K562 (cell line): Measurements from ENCODE around the gene GLI1. TPM values are rescaled to one million over a fixed set of nuclear protein-coding genes. Genes with fewer than 3 reads are reported as not detected.
A peak's percentile ranks its signal among the peaks of the same experiment; 100 is the strongest.

ENCODE experiments used
- CREB3 ChIP-seq: fragments of 450-650 bp; conservative IDR thresholded peaks from 2 replicates; pipeline ENCODE4 v1.6.1; 2016; ENCODE audit warnings: missing genetic modification characterization, low read depth, mild to moderate bottlenecking, missing compliant biosample characterization, moderate library complexity
- ELF4 ChIP-seq: fragments of 450-650 bp; formaldehyde crosslinking; IDR thresholded peaks from 2 replicates; pipeline ENCODE4 v1.4.0; 2022; ENCODE audit warnings: missing genetic modification characterization
- EZH2 ChIP-seq: IDR thresholded peaks from 2 replicates; pipeline ENCODE4 v1.6.1; 2012; ENCODE audit warnings: low read depth, mild to moderate bottlenecking, inconsistent platforms, low read length, borderline replicate concordance
- FOXM1 ChIP-seq, 2 experiments: fragments of 450-650 bp in 1 of 2; sonication (generic) in 1 of 2; formaldehyde crosslinking in 1 of 2; IDR thresholded peaks; 2 replicates each; pipeline versions ENCODE4 v1.6.1 to v1.9.0; 2017 to 2022; ENCODE audit warnings: low read depth in 2 of 2, mild to moderate bottlenecking in 2 of 2, missing genetic modification reagents in 1 of 2, moderate library complexity in 1 of 2
- POLR2A ChIP-seq: fragments of 450-650 bp; conservative IDR thresholded peaks from 2 replicates; pipeline ENCODE4 v1.6.1; 2016
- RBM34 ChIP-seq: fragments of 200-400 bp; formaldehyde crosslinking; IDR thresholded peaks from 2 replicates; pipeline ENCODE4 v1.6.1; 2018; ENCODE audit warnings: low read length, borderline replicate concordance; ENCODE audit not compliant: insufficient read depth
- SIN3A ChIP-seq, 2 experiments: fragments of 150-350 bp in 1 of 2; IDR thresholded peaks; 2 replicates each; pipeline ENCODE4 v1.6.1; 2011 to 2016; ENCODE audit warnings: borderline replicate concordance in 2 of 2, low read depth in 2 of 2, low read length in 2 of 2, mild to moderate bottlenecking in 2 of 2, moderate library complexity in 2 of 2; ENCODE audit not compliant: control insufficient read depth in 1 of 2
- SRF ChIP-seq, 2 experiments: fragments of 250-450, 450-650 bp in 1 of 2; sonication (Bioruptor Pico) in 1 of 2; sonication (generic) in 1 of 2; formaldehyde crosslinking; IDR thresholded peaks; 2 replicates each; pipeline versions ENCODE4 v1.5.0 to v1.5.1; 2020 to 2022; ENCODE audit warnings: mild to moderate bottlenecking in 1 of 2, missing genetic modification reagents in 1 of 2
- TOE1 ChIP-seq, 2 experiments: fragments of 450-650 bp in 1 of 2; sonication (generic) in 1 of 2; formaldehyde crosslinking in 1 of 2; IDR thresholded peaks; 2 replicates each; pipeline versions ENCODE4 v1.7.1 to v1.8.0; 2016 to 2022; ENCODE audit warnings: borderline replicate concordance in 2 of 2, mild to moderate bottlenecking in 2 of 2, antibody characterized with exemption in 1 of 2, inconsistent platforms in 1 of 2, low read depth in 1 of 2, missing genetic modification reagents in 1 of 2, moderate library complexity in 1 of 2
- TRIM28 ChIP-seq: fragments of 450-650 bp; IDR thresholded peaks from 2 replicates; pipeline ENCODE4 v1.6.1; 2017
- ZMIZ1 ChIP-seq, 2 experiments: fragments of 150-350 bp in 1 of 2; IDR thresholded peaks; 2 replicates each; pipeline ENCODE4 v1.6.1; 2012 to 2016; ENCODE audit warnings: low read depth in 2 of 2, low read length in 2 of 2, mild to moderate bottlenecking in 1 of 2, moderate library complexity in 1 of 2
- ZNF253 ChIP-seq: fragments of 250-450 bp; sonication (Bioruptor Pico); conservative IDR thresholded peaks from 2 replicates; pipeline ENCODE4 v1.6.1; 2021; ENCODE audit warnings: mild to moderate bottlenecking
- ZNF3 ChIP-seq: fragments of 250-450 bp; sonication (Bioruptor Pico); IDR thresholded peaks from 2 replicates; pipeline ENCODE4 v1.5.0; 2021; ENCODE audit warnings: mild to moderate bottlenecking, moderate library complexity
- ZNF408 ChIP-seq: fragments of 250-450 bp; sonication (Bioruptor Pico); IDR thresholded peaks from 2 replicates; pipeline ENCODE4 v1.4.0; 2020; ENCODE audit warnings: low read depth, mild to moderate bottlenecking, moderate library complexity
- ZNF41 ChIP-seq: fragments of 250-450 bp; sonication (Bioruptor Pico); conservative IDR thresholded peaks from 2 replicates; pipeline ENCODE4 v1.4.0; 2020; ENCODE audit warnings: mild to moderate bottlenecking
- ZNF444 ChIP-seq: fragments of 250-450 bp; sonication (Bioruptor Pico); IDR thresholded peaks from 2 replicates; pipeline ENCODE4 v1.4.0; 2020; ENCODE audit warnings: mild to moderate bottlenecking, moderate library complexity
- ZNF609 ChIP-seq: sonication (generic); formaldehyde crosslinking; IDR thresholded peaks from 2 replicates; pipeline ENCODE4 v1.8.1; 2023; ENCODE audit warnings: missing genetic modification reagents, mild to moderate bottlenecking, borderline replicate concordance
- polyA plus RNA-seq, 8 experiments: library from polyadenylated mRNA; depleted of rRNA in 4 of 8; stranded (reverse) in 5 of 8; unstranded in 3 of 8; fragments of >200 nt; fragmentation: Nextera tagmentation in 2 of 8; fragmentation: Illumina TruSeq in 1 of 8; extraction: Ambion mirVana in 2 of 8; extraction: Trizol in 1 of 8; gene quantifications; 2 replicates each; pipeline versions ENCODE4 v1.2.1 to v1.2.3, GENCODE V29; 2011 to 2014; ENCODE audit warnings: inconsistent platforms in 1 of 8, missing spikeins in 1 of 8
- total RNA-seq, 7 experiments: library from RNA; depleted of rRNA in 6 of 7; stranded (reverse); fragments of >200 nt in 6 of 7; fragmentation: Illumina TruSeq in 2 of 7; extraction: Trizol in 2 of 7; gene quantifications; 2 replicates each; pipeline versions ENCODE4 v1.2.1 to v1.2.3, GENCODE V29; 2011 to 2021; ENCODE audit warnings: low replicate concordance in 1 of 7

Gene GLI1
- total and polyA plus RNA-seq, 9 of the 15 experiments (the other 6 are each of a cell fraction or from before 2014, with no cell fraction given) = 0.24 to 3.7 (median 0.61) TPM

- no peak for TF ChIP-seq ZNF609 (CRISPR knock-in tag)
- no peak for TF ChIP-seq ZNF444
- TF ChIP-seq RBM34 = no peak
- peak; percentile 44; the same call in 1 of the 2 replicates for TF ChIP-seq ZNF41
- TF ChIP-seq ZNF3 (CRISPR knock-in tag) = peak; percentile 79
- peak in 1 of 2 experiments; percentile 47; a peak in 1 of 4 replicates for TF ChIP-seq SIN3A (IDR thresholded peaks at IDR 0.05; ENCODE audit: borderline replicate concordance in 2 of 2, control insufficient read depth in 1 of 2, low read depth in 2 of 2, low read length in 2 of 2)
- peak in 1 of 2 experiments; percentile 29; a peak in 2 of 4 replicates for TF ChIP-seq SRF (CRISPR knock-in tag; IDR thresholded peaks at IDR 0.05)
- TF ChIP-seq ELF4 (CRISPR knock-in tag) = peak; percentile 86
- TF ChIP-seq CREB3 (tag) = no peak
- peak; percentile 16; the same call in 1 of the 2 replicates for TF ChIP-seq TOE1 (IDR thresholded peaks at IDR 0.05; ENCODE audit: borderline replicate concordance)
- TF ChIP-seq TOE1 (CRISPR knock-in tag; IDR thresholded peaks at IDR 0.05; ENCODE audit: borderline replicate concordance, low read depth) = no peak
- no peak for TF ChIP-seq TRIM28
- TF ChIP-seq FOXM1 (IDR thresholded peaks at IDR 0.05; ENCODE audit: low read depth) = no peak
- TF ChIP-seq FOXM1 (CRISPR knock-in tag; IDR thresholded peaks at IDR 0.05; ENCODE audit: low read depth) = no peak
- no peak for TF ChIP-seq ZNF408 (CRISPR knock-in tag)
- 0 out of 2 replicates have a peak, but pooled peaks have one; percentile 41 for TF ChIP-seq ZNF253 (CRISPR knock-in tag)
- TF ChIP-seq ZMIZ1 (IDR thresholded peaks at IDR 0.05; ENCODE audit: low read depth in 2 of 2, low read length in 2 of 2) = peak in 1 of 2 experiments; percentile 11; a peak in 1 of 4 replicates
- TF ChIP-seq EZH2 = no peak
- peak; percentile 78 for TF ChIP-seq POLR2A
Measured at GRCh38 chr12:57515934-57516541, 56.5 kb downstream of the GLI1 start (continued).
